Fibroblast of skin of right quadriceps (primary cell): ENCODE results near the gene COX7A2.

Experiments
- DNase-seq: peaks from one replicate; pipeline ENCODE4 v3.0.0-alpha.2; 2013

Gene COX7A2

DNA sequence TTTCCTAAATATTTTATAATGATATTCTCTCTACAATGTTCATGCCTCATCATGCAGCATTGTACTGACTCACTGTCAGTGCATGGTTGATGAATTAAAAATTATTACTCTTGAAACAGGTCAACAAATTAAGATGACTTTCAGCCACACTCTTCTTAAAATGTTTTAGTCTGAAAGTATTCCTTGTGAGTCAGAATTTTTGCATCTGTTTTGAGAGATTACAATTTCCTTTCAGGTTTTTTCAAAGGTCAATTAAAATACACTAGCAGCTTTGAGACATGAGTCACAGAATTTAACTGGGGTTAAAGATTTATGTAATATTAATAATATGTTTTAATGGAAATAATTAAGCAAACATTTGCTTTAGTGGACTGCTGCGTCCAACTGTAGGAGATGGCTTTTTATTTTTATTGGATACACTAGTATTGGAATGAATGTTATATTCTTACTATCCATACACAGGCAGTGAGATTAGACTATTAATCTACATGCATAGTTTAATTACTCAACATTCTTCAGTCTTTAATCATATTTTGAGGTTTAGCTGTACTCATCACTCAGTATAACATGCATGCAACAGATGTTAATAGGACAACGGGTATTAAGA lies 47.4 kb downstream of the COX7A2 start:
- DNase-seq, result peak; percentile 94

DNA sequence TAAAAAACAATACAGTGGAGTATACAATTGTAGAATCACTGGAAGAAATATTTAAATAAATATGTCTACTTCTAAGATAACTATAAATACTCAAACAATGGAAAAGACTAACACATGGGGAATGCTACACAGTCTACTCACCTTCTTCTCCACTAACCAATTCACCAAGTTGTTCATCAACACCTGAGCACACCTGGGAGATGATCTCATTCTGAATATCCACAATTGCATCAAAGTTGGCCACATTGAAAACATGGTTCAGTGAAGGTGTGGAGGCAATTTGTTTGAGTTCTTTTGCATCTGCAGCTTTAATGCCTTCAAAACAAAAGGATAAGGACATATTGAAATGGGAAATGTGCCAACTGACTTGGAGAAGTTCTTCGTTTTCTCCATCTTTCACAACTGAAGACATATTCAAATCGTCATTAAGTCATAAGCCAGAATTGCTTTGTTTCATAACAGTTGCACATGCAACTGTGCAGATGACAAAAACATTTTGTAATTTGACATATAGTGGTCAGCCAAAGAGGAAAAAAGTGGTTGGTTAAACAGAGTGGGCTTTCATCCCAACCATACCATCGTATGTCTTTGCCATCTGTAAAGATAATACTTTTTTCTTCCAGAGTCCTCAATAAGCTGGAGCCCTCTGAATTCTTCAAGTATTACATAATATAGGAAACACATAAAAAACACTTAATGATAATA lies 55.2 kb downstream of the COX7A2 start:
- DNase-seq, result no peak
